NCI-H2171 treated with DMSO at 0.1 percent for 48 hours (cell line): ENCODE data around the gene PCDHGA9.
"Not testable (repeated sequence)": the region's sequence is repeated elsewhere in the genome, so short reads cannot be mapped to it uniquely, and the experiment has no call there.

Source experiments
- DNase-seq: peaks from one replicate; lab custom pipeline; 2025; lab: John Stamatoyannopoulos, UW

The PCDHGA9 gene

DNA sequence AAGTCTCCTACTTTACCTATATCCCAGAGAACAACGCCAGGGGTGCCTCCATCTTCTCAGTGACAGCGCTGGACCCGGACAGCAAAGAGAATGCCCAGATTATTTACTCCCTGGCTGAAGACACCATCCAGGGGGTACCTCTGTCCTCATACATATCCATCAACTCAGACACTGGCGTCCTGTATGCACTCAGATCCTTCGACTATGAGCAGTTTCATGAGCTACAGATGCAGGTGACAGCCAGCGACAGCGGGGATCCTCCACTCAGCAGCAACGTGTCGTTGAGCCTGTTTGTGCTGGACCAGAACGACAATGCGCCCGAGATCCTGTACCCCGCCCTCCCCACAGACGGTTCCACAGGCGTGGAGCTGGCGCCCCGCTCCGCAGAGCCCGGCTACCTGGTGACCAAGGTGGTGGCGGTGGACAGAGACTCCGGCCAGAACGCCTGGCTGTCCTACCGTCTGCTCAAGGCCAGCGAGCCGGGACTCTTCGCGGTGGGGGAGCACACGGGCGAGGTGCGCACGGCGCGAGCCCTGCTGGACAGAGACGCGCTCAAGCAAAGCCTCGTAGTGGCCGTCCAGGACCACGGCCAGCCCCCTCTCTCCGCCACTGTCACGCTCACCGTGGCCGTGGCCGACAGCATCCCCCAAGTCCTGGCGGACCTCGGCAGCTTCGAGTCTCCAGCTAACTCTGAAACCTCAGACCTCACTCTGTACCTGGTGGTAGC lies 12.1 kb downstream of the PCDHGA9 start:
- not testable (repeated sequence) for DNase-seq

DNA sequence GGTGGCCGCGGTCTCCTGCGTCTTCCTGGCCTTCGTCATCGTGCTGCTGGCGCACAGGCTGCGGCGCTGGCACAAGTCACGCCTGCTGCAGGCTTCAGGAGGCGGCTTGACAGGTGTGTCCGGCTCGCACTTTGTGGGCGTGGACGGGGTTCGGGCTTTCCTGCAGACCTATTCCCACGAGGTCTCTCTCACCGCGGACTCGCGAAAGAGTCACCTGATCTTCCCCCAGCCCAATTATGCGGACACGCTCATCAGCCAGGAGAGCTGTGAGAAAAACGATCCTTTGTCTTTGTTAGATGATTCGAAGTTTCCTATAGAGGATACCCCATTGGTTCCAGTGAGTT lies 12.7 kb downstream of the PCDHGA9 start:
- DNase-seq: not testable (repeated sequence)

DNA sequence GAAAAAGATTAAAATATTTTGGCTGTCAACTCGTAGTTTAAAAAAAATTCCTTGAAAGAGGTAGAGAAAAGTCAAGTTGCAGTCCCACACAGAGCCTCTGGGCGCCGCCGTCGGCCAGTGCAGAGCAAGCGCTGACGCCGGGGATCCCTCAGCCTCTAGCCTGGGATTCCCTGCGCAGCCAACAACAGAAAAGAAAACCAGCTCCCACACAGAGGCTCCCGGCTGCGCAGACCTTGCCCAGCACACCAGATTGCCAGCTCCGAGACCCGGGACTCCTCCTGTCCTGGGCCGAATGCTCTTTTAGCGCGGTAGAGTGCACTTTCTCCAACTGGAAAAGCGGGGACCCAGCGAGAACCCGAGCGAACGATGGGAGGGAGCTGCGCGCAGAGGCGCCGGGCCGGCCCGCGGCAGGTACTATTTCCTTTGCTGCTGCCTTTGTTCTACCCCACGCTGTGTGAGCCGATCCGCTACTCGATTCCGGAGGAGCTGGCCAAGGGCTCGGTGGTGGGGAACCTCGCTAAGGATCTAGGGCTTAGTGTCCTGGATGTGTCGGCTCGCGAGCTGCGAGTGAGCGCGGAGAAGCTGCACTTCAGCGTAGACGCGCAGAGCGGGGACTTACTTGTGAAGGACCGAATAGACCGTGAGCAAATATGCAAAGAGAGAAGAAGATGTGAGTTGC lies 15.1 kb downstream of the PCDHGA9 start, which contains the start of gene PCDHGB7:
TSS of gene PCDHGB7 (plus strand) at position 184 of the 679 bp plus-strand sequence. CDS start at position 367, 183 bp downstream.
- not testable (repeated sequence) for DNase-seq

DNA sequence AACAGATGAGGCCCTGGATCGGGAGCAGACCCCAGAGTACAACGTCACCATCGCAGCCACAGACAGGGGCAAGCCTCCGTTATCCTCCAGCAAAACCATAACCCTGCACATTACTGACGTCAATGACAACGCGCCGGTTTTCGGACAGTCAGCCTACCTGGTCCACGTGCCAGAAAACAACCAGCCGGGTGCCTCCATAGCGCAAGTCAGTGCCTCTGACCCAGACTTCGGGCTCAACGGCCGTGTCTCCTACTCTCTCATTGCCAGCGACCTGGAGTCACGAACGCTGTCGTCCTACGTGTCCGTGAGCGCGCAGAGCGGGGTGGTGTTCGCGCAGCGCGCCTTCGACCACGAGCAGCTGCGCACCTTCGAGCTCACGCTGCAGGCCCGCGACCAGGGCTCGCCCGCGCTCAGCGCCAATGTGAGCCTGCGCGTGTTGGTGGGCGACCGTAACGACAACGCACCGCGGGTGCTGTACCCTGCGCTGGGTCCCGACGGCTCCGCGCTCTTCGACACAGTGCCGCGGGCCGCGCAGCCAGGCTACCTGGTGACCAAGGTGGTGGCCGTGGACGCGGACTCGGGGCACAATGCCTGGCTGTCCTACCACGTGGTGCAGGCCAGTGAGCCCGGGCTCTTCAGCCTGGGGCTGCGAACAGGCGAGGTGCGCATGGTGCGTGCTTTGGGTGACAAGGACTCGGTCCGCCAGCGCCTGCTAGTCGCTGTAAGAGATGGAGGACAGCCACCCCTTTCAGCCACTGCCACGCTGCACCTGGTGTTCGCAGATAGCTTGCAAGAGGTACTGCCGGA lies 16.7 kb downstream of the PCDHGA9 start:
- DNase-seq: no peak

DNA sequence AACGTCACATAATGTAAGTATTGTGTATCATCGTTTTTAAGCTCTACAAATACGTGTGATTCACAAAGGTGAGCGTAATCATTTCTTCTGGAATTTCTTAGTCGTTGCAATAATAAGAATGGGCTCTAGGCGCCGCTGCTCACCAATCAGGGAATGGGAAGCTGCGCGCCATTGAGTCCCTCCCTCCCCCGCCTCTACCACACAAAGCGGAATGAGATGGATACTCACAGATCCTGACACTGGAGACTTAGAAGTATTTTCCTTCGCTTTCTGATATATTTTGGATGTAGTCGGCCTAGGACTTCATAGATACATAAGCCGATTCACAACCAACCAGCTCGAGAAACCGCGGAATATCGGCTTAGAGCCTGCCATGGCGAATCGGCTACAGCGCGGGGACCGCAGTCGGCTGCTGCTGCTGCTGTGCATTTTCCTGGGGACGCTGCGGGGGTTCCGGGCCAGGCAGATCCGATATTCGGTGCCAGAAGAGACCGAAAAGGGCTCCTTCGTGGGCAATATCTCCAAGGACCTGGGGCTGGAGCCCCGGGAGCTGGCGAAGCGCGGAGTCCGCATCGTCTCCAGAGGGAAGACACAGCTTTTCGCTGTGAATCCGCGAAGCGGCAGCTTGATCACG lies 18.4 kb downstream of the PCDHGA9 start, which contains the start of gene PCDHGA11:
TSS of gene PCDHGA11 (plus strand) at position 197 of the 634 bp plus-strand sequence. CDS start at position 374, 177 bp downstream.
- no peak for DNase-seq

DNA sequence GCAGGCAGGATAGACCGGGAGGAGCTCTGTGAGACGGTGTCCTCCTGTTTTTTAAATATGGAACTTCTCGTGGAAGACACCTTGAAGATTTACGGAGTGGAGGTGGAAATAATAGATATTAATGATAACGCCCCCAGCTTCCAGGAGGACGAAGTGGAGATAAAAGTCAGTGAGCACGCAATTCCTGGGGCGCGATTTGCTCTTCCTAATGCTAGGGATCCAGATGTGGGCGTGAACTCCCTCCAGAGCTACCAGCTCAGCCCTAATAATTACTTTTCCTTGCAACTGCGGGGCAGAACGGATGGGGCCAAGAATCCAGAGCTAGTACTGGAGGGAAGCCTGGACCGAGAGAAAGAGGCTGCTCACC lies 18.9 kb downstream of the PCDHGA9 start:
- no peak for DNase-seq

DNA sequence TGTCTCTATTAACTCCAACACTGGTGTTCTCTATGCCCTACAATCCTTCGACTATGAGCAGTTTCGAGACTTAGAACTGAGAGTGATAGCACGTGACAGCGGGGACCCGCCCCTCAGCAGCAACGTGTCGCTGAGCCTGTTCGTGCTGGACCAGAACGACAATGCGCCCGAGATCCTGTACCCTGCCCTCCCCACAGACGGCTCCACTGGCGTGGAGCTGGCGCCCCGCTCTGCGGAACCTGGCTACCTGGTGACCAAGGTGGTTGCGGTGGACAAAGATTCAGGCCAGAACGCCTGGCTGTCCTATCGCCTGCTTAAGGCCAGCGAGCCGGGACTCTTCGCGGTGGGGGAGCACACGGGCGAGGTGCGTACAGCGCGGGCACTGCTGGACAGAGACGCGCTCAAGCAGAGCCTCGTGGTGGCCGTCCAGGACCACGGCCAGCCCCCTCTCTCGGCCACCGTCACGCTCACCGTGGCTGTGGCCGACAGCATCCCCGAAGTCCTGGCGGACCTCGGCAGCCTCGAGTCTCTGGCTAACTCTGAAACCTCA lies 20.2 kb downstream of the PCDHGA9 start:
- DNase-seq: no peak

DNA sequence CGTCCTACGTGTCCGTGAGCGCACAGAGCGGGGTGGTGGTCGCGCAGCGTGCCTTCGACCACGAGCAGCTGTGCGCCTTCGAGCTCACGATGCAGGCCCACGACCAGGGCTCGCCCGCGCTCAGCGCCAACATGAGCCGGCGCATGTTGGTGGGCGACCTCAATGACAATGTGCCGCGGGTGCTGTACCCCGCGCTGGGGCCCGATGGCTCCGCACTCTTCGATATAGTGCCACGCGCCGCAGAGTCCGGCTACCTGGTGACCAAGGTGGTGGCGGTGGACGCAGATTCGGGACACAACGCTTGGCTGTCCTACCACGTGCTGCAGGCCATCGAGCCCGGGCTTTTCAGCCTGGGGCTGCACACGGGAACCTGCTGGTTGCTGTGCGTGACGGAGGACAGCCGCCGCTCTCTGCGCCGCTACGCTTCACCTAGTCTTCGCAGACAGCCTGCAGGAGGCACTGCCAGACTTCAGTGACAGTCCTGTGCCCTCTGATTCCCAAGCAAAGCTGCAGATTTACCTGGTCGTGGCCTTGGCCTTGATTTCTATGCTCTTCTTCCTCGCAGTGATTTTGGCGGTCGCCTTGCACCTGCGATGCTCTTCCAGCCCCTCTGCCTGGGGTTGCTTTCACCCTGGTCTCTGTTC lies 25.3 kb downstream of the PCDHGA9 start:
- no peak for DNase-seq

DNA sequence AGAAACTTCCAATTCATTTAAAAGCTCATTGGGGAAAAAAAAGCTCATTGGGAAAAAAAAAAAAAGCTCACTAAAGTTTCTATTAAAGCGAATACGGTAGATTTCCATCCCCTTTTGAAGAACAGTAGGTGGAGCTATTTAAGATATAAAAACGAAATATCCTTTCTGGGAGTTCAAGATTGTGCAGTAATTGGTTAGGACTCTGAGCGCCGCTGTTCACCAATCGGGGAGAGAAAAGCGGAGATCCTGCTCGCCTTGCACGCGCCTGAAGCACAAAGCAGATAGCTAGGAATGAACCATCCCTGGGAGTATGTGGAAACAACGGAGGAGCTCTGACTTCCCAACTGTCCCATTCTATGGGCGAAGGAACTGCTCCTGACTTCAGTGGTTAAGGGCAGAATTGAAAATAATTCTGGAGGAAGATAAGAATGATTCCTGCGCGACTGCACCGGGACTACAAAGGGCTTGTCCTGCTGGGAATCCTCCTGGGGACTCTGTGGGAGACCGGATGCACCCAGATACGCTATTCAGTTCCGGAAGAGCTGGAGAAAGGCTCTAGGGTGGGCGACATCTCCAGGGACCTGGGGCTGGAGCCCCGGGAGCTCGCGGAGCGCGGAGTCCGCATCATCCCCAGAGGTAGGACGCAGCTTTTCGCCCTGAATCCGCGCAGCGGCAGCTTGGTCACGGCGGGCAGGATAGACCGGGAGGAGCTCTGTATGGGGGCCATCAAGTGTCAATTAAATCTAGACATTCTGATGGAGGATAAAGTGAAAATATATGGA lies 27.9 kb downstream of the PCDHGA9 start, which contains the start of gene PCDHGA12:
TSS of gene PCDHGA12 (plus strand) at position 176 of the 782 bp plus-strand sequence. CDS start at position 429, 253 bp downstream.
- DNase-seq: no peak

DNA sequence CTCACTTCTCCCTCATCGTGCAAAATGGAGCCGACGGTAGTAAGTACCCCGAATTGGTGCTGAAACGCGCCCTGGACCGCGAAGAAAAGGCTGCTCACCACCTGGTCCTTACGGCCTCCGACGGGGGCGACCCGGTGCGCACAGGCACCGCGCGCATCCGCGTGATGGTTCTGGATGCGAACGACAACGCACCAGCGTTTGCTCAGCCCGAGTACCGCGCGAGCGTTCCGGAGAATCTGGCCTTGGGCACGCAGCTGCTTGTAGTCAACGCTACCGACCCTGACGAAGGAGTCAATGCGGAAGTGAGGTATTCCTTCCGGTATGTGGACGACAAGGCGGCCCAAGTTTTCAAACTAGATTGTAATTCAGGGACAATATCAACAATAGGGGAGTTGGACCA lies 28.7 kb downstream of the PCDHGA9 start:
- no peak for DNase-seq

DNA sequence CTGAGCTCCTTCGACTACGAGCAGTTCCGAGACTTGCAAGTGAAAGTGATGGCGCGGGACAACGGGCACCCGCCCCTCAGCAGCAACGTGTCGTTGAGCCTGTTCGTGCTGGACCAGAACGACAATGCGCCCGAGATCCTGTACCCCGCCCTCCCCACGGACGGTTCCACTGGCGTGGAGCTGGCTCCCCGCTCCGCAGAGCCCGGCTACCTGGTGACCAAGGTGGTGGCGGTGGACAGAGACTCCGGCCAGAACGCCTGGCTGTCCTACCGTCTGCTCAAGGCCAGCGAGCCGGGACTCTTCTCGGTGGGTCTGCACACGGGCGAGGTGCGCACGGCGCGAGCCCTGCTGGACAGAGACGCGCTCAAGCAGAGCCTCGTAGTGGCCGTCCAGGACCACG lies 29.7 kb downstream of the PCDHGA9 start:
- not testable (repeated sequence) for DNase-seq

DNA sequence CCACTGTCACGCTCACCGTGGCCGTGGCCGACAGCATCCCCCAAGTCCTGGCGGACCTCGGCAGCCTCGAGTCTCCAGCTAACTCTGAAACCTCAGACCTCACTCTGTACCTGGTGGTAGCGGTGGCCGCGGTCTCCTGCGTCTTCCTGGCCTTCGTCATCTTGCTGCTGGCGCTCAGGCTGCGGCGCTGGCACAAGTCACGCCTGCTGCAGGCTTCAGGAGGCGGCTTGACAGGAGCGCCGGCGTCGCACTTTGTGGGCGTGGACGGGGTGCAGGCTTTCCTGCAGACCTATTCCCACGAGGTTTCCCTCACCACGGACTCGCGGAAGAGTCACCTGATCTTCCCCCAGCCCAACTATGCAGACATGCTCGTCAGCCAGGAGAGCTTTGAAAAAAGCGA lies 30.1 kb downstream of the PCDHGA9 start:
- not testable (repeated sequence) for DNase-seq

DNA sequence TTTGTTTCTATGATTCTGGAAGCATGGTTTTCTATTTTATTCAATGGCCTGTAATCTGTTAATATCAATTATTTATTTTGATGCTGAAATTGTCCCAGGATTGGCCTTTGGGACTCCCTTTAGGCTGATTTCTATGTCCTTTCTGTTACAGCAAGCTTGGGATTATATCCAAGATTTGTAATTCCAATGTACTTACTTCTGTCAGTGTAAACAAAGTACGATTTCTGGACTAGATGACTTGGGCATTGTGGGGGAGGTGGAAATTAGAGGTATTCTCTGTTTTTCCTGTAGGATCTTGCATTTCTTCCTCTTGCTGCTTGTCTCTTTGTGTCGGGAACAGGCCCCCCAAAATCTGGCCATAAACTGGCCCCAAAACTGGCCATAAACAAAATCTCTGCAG lies 31.4 kb downstream of the PCDHGA9 start:
- DNase-seq: no peak

DNA sequence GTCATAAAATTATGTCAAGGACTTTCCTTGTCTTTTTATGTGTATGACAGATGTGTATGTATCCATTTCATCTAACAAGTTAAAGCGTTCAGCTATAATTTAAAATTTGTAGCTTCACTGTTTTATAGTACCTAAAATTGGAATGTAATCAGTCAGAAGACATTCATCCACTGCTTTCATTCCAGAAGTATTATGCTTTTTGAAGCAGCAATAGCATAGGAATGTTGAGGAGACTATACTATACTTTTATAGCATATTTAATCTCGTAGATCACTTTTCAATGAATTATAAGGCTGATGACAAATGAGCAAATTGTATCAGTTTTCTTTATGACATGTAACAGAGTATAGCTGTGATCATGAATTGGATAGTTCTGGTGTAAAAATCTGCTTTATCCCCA lies 34.6 kb downstream of the PCDHGA9 start:
- no peak for DNase-seq

DNA sequence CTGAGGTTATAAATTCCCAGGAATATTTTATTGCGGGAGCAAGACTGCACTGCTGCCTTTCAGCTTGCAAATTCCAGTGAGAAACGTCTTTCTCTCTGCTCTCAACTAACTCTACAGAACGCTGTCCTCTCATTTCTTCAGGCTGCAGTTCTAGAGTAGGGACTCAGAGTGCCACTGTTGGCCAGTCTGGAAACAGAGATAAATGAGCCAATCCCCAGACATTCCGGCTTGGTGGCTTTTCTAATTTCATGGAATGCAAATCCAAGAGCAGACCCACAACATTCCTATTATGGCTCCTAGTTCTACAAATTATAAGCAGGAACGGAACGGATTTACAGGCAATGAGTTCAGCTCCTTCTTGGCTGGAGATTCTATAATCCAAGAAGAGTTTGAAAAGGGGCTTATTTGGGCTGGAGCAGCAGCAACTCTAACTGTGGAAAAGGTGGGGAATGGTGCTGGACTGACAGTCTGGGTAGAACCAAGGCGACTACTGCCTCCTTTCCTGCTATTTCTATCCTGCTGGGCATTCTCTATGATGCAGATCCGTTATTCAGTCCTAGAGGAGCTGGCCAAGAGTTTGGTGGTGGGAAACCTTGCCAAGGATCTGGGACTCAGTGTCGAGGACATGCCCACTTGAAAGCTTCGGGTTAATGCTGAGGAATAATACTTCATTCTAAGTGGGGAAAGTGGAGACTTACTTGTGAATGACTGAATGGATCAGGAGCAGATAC lies 37.0 kb downstream of the PCDHGA9 start:
- no peak for DNase-seq

DNA sequence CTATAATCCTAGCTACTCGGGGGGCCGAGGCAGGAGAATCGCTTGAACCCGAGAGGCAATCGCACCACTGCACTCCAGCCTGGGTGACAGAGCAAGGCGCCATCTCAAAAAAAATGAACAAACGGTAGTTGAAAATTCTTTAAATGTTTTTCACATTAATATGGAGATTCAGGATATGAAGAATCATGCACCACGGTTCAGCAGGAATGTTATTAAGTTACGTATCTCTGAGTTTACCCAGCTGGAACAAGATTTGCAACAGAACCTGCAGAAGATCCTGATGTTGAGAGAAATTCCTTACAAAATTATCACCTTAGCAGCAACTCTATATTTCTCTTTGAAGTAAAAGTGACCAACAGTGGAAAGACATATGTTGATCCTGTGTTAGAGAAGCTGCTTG lies 37.8 kb downstream of the PCDHGA9 start:
- DNase-seq: no peak

DNA sequence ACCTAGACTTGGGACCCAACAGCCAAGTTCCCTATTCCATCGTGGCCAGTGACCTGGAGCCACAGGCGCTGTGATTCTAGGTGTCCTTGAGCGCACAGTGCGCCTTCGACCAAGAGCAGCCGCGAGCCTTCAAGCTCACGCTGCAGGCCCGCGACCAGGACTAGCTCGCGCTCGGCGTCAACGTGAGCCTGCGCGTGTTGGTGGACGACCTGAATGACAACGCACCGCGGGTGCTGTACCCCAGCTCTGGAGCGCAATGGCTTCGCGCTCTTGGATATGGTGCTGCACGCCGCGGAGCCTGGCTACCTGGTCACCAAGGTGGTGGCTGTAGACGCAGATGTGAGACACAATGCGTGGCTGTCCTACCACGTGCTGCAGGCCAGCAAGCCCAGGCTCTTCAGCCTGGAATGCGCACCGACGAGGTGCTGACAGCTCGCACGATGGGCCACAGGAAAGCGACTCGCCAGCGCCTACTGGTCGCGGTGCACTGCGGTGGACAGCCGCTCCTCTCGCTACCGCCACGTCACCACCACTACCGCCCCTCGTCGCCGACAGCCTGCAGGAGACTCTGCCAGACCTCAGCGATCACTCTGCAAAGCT lies 39.1 kb downstream of the PCDHGA9 start:
- no peak for DNase-seq
